Breast epithelium (tissue), 3 donors: ENCODE measurements around the gene ALKBH6.

Source experiments
- CTCF ChIP-seq, 3 donors: fragments of 450-650 bp; IDR thresholded peaks; one replicate each; pipeline ENCODE4 v1.5.1; 2016 to 2017; ENCODE audit warnings: antibody characterized with exemption in 3 of 3, mild to moderate bottlenecking in 3 of 3, moderate library complexity in 3 of 3
- POLR2A ChIP-seq: fragments of 450-650 bp; IDR thresholded peaks from one replicate; pipeline ENCODE4 v1.6.1; 2016; ENCODE audit warnings: antibody characterized with exemption, mild to moderate bottlenecking, moderate library complexity

GRCh38 chr19:35986664-35987570 lies 27.1 kb downstream of the ALKBH6 start:
- TF ChIP-seq POLR2A (no peak), CTCF (IDR thresholded peaks at IDR 0.05) (no peak)
